Adrenal gland (tissue), 5 donors: ENCODE data around the gene COL26A1.

Experiments
- CTCF ChIP-seq, 6 experiments: fragments of 450-650 bp in 4 of 6; fragments of 200-600 bp in 2 of 6; sonication (generic) in 1 of 6; IDR thresholded peaks; 1 replicate in 5 of 6; 2 replicates in 1 of 6; pipeline versions ENCODE4 v1.5.1 to v1.8.0; 2016 to 2021; ENCODE audit warnings: antibody characterized with exemption in 6 of 6, mild to moderate bottlenecking in 2 of 6, moderate library complexity in 1 of 6
- POLR2A ChIP-seq, 2 donors: fragments of 450-650 bp; IDR thresholded peaks; one replicate each; pipeline ENCODE4 v1.6.1; 2017; ENCODE audit warnings: antibody characterized with exemption in 2 of 2, mild to moderate bottlenecking in 2 of 2, moderate library complexity in 1 of 2
- donor health status: DM: no; HTN: no; CAD: no.

- TF ChIP-seq POLR2A (IDR thresholded peaks at IDR 0.05) (no peak), CTCF (IDR thresholded peaks at IDR 0.05) (no peak)
Observed at GRCh38 chr7:101436221-101436735, 73.6 kb downstream of the COL26A1 start.
